Coronary artery (tissue), 2 donors: ENCODE measurements around the gene UBA3.

Experiments
- DNase-seq: peaks from one replicate; pipeline ENCODE4 v3.0.0-alpha.2; 2017; ENCODE audit warnings: low spot score
- H3K27ac ChIP-seq, 2 donors: fragments of 200-600 bp; sonication (generic); one replicate each; pipeline ENCODE4 v1.5.1; 2016 to 2019
- H3K4me3 ChIP-seq: fragments of 200-600 bp; sonication (generic); 2 replicates; pipeline ENCODE4 v1.5.1; 2016; ENCODE audit warnings: mild to moderate bottlenecking, moderate library complexity
- CTCF ChIP-seq: fragments of 200-600 bp; sonication (generic); IDR thresholded peaks from one replicate; pipeline ENCODE4 v1.5.1; 2019; ENCODE audit warnings: antibody characterized with exemption

UBA3 gene

GRCh38 chr3:69031635-69032034 lies 48.5 kb downstream of the UBA3 start:
- no peak for DNase-seq
- Histone ChIP-seq H3K27ac (no peak overlapping the region), H3K4me3 (no peak overlapping the region)
- no peak for TF ChIP-seq CTCF

- Histone ChIP-seq H3K4me3 (no peak overlapping the region), H3K27ac (no peak overlapping the region)
- no peak for DNase-seq
- no peak for TF ChIP-seq CTCF
These were observed 59.3 kb downstream of the UBA3 start for GRCh38 chr3:69020857-69021256.

GRCh38 chr3:69020424-69020823 lies 59.7 kb downstream of the UBA3 start:
- Histone ChIP-seq H3K27ac (no peak overlapping the region), H3K4me3 (no peak overlapping the region)
- no peak for DNase-seq
- no peak for TF ChIP-seq CTCF

- TF ChIP-seq CTCF: no peak
- Histone ChIP-seq H3K27ac (no peak overlapping the region), H3K4me3 (no peak overlapping the region)
- no peak for DNase-seq
These were observed 63.3 kb downstream of the UBA3 start for GRCh38 chr3:69016901-69017300.

- Histone ChIP-seq H3K4me3 (no peak overlapping the region), H3K27ac (no peak overlapping the region)
- no peak for TF ChIP-seq CTCF
- no peak for DNase-seq
These were observed 64.1 kb downstream of the UBA3 start for GRCh38 chr3:69016102-69016501.

- no peak for TF ChIP-seq CTCF
- peak overlapping the region; percentile 99 for H3K4me3 ChIP-seq
- peak overlapping the region; percentile 98 to 100 for H3K27ac ChIP-seq
- no peak for DNase-seq
These were observed 66.1 kb downstream of the UBA3 start for GRCh38 chr3:69014022-69014580.

- no peak for TF ChIP-seq CTCF
- Histone ChIP-seq H3K4me3 (peak within 1 kb of the TSS; percentile 99), H3K27ac (peak within 1 kb of the TSS; percentile 98 to 100)
- DNase-seq: peak; percentile 92
These were observed 66.7 kb downstream of the UBA3 start, which contains the start of gene EOGT for GRCh38 chr3:69013253-69014021. TSS of gene EOGT (minus strand) at chr3:69013684. CDS start at chr3:69009846, 3,838 bp downstream.
